SK-N-SH (cell line): Measurements from ENCODE around the gene GALP. TPM values are rescaled to one million over a fixed set of nuclear protein-coding genes. Genes with fewer than 3 reads are reported as not detected.
"Not testable (repeated sequence)": the region's sequence is repeated elsewhere in the genome, so short reads cannot be mapped to it uniquely, and the experiment has no call there.

Source experiments
- CTCF ChIA-PET: fragments of 300-600, 350-600 bp; formaldehyde crosslinking; extraction: SDS; loops from one replicate; lab custom pipeline; 2021; lab: Yijun Ruan, JAX
- POLR2A ChIA-PET: fragments of 350-600 bp; sonication (Branson Sonifier 250); formaldehyde crosslinking; extraction: SDS; loops from one replicate; lab custom pipeline; 2020; ENCODE audit warnings: antibody characterized with exemption, inconsistent platforms; lab: Yijun Ruan, JAX
- DNase-seq: peaks from one replicate; pipeline ENCODE4 v3.0.0; 2012
- H2AFZ ChIP-seq: fragments of 200-600 bp; sonication (generic); 2 replicates; pipeline ENCODE4 v1.8.1; 2016; ENCODE audit warnings: antibody characterized with exemption, mild to moderate bottlenecking, low read depth
- H3F3A ChIP-seq: fragments of 200-600 bp; sonication (generic); replicated peaks from 2 replicates; pipeline ENCODE3; 2016; ENCODE audit warnings: antibody characterized with exemption, mild to moderate bottlenecking; ENCODE audit not compliant: insufficient read depth
- H3K27ac ChIP-seq, 2 experiments: fragments of 200-500 bp in 1 of 2; fragments of 200-600 bp in 1 of 2; sonication (Bioruptor generic) in 1 of 2; sonication (generic), shearing (Covaris generic) in 1 of 2; 2 replicates each; pipeline versions ENCODE4 v1.5.1 to v1.6.1; 2014 to 2016; ENCODE audit warnings: low read depth in 2 of 2, inconsistent platforms in 1 of 2, low read length in 1 of 2, mild to moderate bottlenecking in 1 of 2, mixed read lengths in 1 of 2
- H3K27me3 ChIP-seq: fragments of 200-600 bp; sonication (generic), shearing (Covaris generic); 2 replicates; pipeline ENCODE4 v1.6.1; 2016; ENCODE audit warnings: mixed run types; ENCODE audit not compliant: insufficient read depth
- H3K36me3 ChIP-seq, 2 experiments: fragments of 200-500 bp in 1 of 2; fragments of 200-600 bp in 1 of 2; sonication (Bioruptor generic) in 1 of 2; sonication (generic) in 1 of 2; replicated peaks in 1 of 2; 2 replicates each; pipeline versions ENCODE3 to v1.5.1; 2014 to 2016; ENCODE audit warnings: low read length in 1 of 2, mild to moderate bottlenecking in 1 of 2; ENCODE audit not compliant: insufficient read depth in 2 of 2, control insufficient read depth in 1 of 2
- H3K4me1 ChIP-seq, 2 experiments: fragments of 200-500 bp in 1 of 2; fragments of 200-600 bp in 1 of 2; sonication (Bioruptor generic) in 1 of 2; sonication (generic), shearing (Covaris generic) in 1 of 2; 2 replicates each; pipeline versions ENCODE4 v1.5.1 to v1.6.1; 2014 to 2016; ENCODE audit warnings: low read depth in 1 of 2, low read length in 1 of 2, mixed run types in 1 of 2; ENCODE audit not compliant: insufficient read depth in 2 of 2, control insufficient read depth in 1 of 2
- H3K4me2 ChIP-seq: fragments of 200-600 bp; sonication (generic), shearing (Covaris generic); 2 replicates; pipeline ENCODE4 v1.6.1; 2017; ENCODE audit warnings: mixed run types
- H3K4me3 ChIP-seq, 2 experiments: fragments of 200-500 bp in 1 of 2; fragments of 200-600 bp in 1 of 2; sonication (Bioruptor generic) in 1 of 2; sonication (generic), shearing (Covaris generic) in 1 of 2; 2 replicates each; pipeline versions ENCODE4 v1.5.1 to v1.8.1; 2014 to 2016; ENCODE audit warnings: low read depth in 2 of 2, inconsistent platforms in 1 of 2, low read length in 1 of 2, mild to moderate bottlenecking in 1 of 2, mixed read lengths in 1 of 2, moderate library complexity in 1 of 2
- H3K79me2 ChIP-seq: fragments of 200-600 bp; sonication (generic); 2 replicates; pipeline ENCODE4 v1.8.1; 2017; ENCODE audit warnings: mild to moderate bottlenecking; ENCODE audit not compliant: insufficient read depth
- H3K9ac ChIP-seq: fragments of 200-600 bp; sonication (generic); 2 replicates; pipeline ENCODE4 v1.6.1; 2017; ENCODE audit warnings: mixed run types
- H3K9me2 ChIP-seq: fragments of 200-600 bp; sonication (generic); 2 replicates; pipeline ENCODE4 v1.6.1; 2017; ENCODE audit warnings: mixed run types
- H3K9me3 ChIP-seq: fragments of 200-600 bp; sonication (generic); 2 replicates; pipeline ENCODE4 v1.6.1; 2017; ENCODE audit warnings: mixed run types, mild to moderate bottlenecking, moderate library complexity
- H4K20me1 ChIP-seq: fragments of 200-600 bp; sonication (generic); 2 replicates; pipeline ENCODE4 v1.6.1; 2017; ENCODE audit warnings: mild to moderate bottlenecking, mixed run types; ENCODE audit not compliant: insufficient read depth
- CTCF ChIP-seq: fragments of 200-600 bp; sonication (generic); IDR thresholded peaks from 2 replicates; pipeline ENCODE4 v1.6.1; 2017; ENCODE audit warnings: antibody characterized with exemption, mild to moderate bottlenecking, moderate library complexity
- ELF1 ChIP-seq: IDR thresholded peaks from 2 replicates; pipeline ENCODE4 v1.4.0; 2012
- FOXM1 ChIP-seq: IDR thresholded peaks from 2 replicates; pipeline ENCODE4 v1.4.0; 2012; ENCODE audit warnings: low read depth, mild to moderate bottlenecking
- MAX ChIP-seq: IDR thresholded peaks from 2 replicates; pipeline ENCODE4 v1.4.0; 2012; ENCODE audit warnings: low read depth
- NFIC ChIP-seq: IDR thresholded peaks from 2 replicates; pipeline ENCODE4 v1.4.0; 2012; ENCODE audit warnings: borderline replicate concordance
- RAD21 ChIP-seq: IDR thresholded peaks from 2 replicates; pipeline ENCODE4 v1.6.1; 2012; ENCODE audit warnings: mild to moderate bottlenecking, low read length
- USF1 ChIP-seq: IDR thresholded peaks from 2 replicates; pipeline ENCODE4 v1.4.0; 2012; ENCODE audit warnings: low read depth, borderline replicate concordance
- YY1 ChIP-seq: IDR thresholded peaks from 2 replicates; pipeline ENCODE4 v1.4.0; 2012; ENCODE audit warnings: low read depth, mild to moderate bottlenecking
- WGBS: methylation state at CpG from one replicate; pipeline ENCODE4 v1.1.6; 2017; ENCODE audit warnings: low lambda C conversion rate; 5-methylcytosine and 5-hydroxymethylcytosine counted together
- polyA plus RNA-seq, 3 experiments: library from polyadenylated mRNA; depleted of rRNA; stranded (reverse); fragments of >200 nt; gene quantifications; 2 replicates each; pipeline ENCODE4 v1.2.3, GENCODE V29; 2012

The GALP gene
- polyA plus RNA-seq, 1 of the 3 experiments (the other 2 are of a cell fraction): not detected

GRCh38 chr19:56217039-56217949 lies 41.5 kb downstream of the GALP start:
- 54% methylated on average over 17 of the region's 79 CpGs for WGBS
- TF ChIP-seq USF1 (no peak), ELF1 (no peak)
- no peaks in the 10 kb centered on the region for H3K9me2 ChIP-seq
- H3K9ac ChIP-seq: no peak overlapping the region
- no peaks in the 10 kb centered on the region for H3K36me3 ChIP-seq
- no peak overlapping the region for H3K27ac ChIP-seq
- ChIA-PET CTCF (no interaction called here), POLR2A (no interaction called here)
- peak; percentile 39 for DNase-seq
- no peak overlapping the region for H3K4me2 ChIP-seq
- no peaks in the 10 kb centered on the region for H3K9me3 ChIP-seq
- no peaks in the 10 kb centered on the region; the same call in 1 of the 2 replicates for H3K27me3 ChIP-seq
- no peaks in the 10 kb centered on the region for H3F3A ChIP-seq
- H2AFZ ChIP-seq: no peak overlapping the region
- no peaks in the 10 kb centered on the region for H3K79me2 ChIP-seq
- H3K4me3 ChIP-seq: 0 out of 4 replicates have a peak overlapping the region, but pooled peaks of 1 of the 2 experiments have one; percentile 2
- no peaks in the 10 kb centered on the region for H4K20me1 ChIP-seq
- no peaks in the 10 kb centered on the region for H3K4me1 ChIP-seq

- no peak for DNase-seq
- Histone ChIP-seq H3K9me2 (no peaks in the 10 kb centered on the region), H3K36me3 (no peaks in the 10 kb centered on the region), H2AFZ (no peak overlapping the region), H3K9ac (no peak overlapping the region), H3F3A (no peaks in the 10 kb centered on the region), H4K20me1 (no peaks in the 10 kb centered on the region), H3K4me1 (no peaks in the 10 kb centered on the region), H3K9me3 (no peaks in the 10 kb centered on the region), H3K4me3 (no peak overlapping the region), H3K79me2 (no peaks in the 10 kb centered on the region), H3K4me2 (no peak overlapping the region), H3K27me3 (no peaks in the 10 kb centered on the region), H3K27ac (no peak overlapping the region)
- POLR2A ChIA-PET: no interaction called here
- TF ChIP-seq MAX: no peak
- TF ChIP-seq FOXM1: no peak
- no peak for TF ChIP-seq YY1
- TF ChIP-seq RAD21: no peak
- TF ChIP-seq NFIC: no peak
- CTCF ChIA-PET: no interaction called here
- WGBS: 83% methylated on average over 10 of the region's 10 CpGs
Observed at GRCh38 chr19:56218961-56219360, 43.2 kb downstream of the GALP start.

- H3K27ac ChIP-seq, H3K79me2 ChIP-seq, H4K20me1 ChIP-seq, H3K4me3 ChIP-seq, H3K9ac ChIP-seq, H3K9me2 ChIP-seq, H3K9me3 ChIP-seq, H3K4me1 ChIP-seq: not testable (repeated sequence)
- TF ChIP-seq CTCF: peak; percentile 36; the same call in 1 of the 2 replicates
- TF ChIP-seq, all 33 proteins: peak for 1; not testable (repeated sequence) for 32
- DNase-seq, POLR2A ChIA-PET, H2AFZ ChIP-seq, H3K36me3 ChIP-seq, H3K4me2 ChIP-seq, H3K27me3 ChIP-seq, H3F3A ChIP-seq: not testable (repeated sequence)
- CTCF ChIA-PET: interaction anchor here (0.9 to 1.2 kb wide), 4 partner anchors 11 to 140 kb away, joined by 3 to 4 read pairs (median 3); no protein-coding TSS in a partner anchor
- 79% methylated on average over 9 of the region's 9 CpGs for WGBS
Observed at GRCh38 chr19:56221442-56221841, 45.6 kb downstream of the GALP start.
